Left kidney (tissue), 2 donors: ENCODE results near the gene IKZF1. TPM values are rescaled to one million over a fixed set of nuclear protein-coding genes. Genes with fewer than 3 reads are reported as not detected.
"Not testable (repeated sequence)": the region's sequence is repeated elsewhere in the genome, so short reads cannot be mapped to it uniquely, and the experiment has no call there.

Experiments
- DNase-seq: peaks from one replicate; pipeline ENCODE4 v3.0.0-alpha.2; 2013
- polyA plus RNA-seq: library from polyadenylated mRNA; unstranded; fragments of 120-200 nt; gene quantifications from one replicate; pipeline ENCODE4 v1.2.1, GENCODE V29; 2013; ENCODE audit not compliant: insufficient read length

The IKZF1 gene
- polyA plus RNA-seq, 1 donor: 1.3 TPM

- no peak for DNase-seq
Measured at GRCh38 chr7:50334341-50334994, 30.0 kb downstream of the IKZF1 start.

GRCh38 chr7:50335230-50335794, 30.8 kb downstream of the IKZF1 start:
- DNase-seq: no peak

GRCh38 chr7:50335795-50336754, 31.6 kb downstream of the IKZF1 start:
- DNase-seq: no peak

- no peak for DNase-seq
Measured at GRCh38 chr7:50336894-50337703, 32.6 kb downstream of the IKZF1 start.

GRCh38 chr7:50339472-50339871, 35.0 kb downstream of the IKZF1 start:
- DNase-seq: not testable (repeated sequence)

GRCh38 chr7:50339990-50340500, 35.5 kb downstream of the IKZF1 start:
- no peak for DNase-seq

GRCh38 chr7:50341724-50342123, 37.2 kb downstream of the IKZF1 start:
- DNase-seq: no peak

- DNase-seq: no peak
Measured at GRCh38 chr7:50342616-50343114, 38.1 kb downstream of the IKZF1 start.

GRCh38 chr7:50346545-50347497, 42.3 kb downstream of the IKZF1 start:
- DNase-seq: no peak

- no peak for DNase-seq
Measured at GRCh38 chr7:50347693-50348092, 43.2 kb downstream of the IKZF1 start.

- DNase-seq: no peak
Measured at GRCh38 chr7:50348469-50349162, 44.1 kb downstream of the IKZF1 start.

GRCh38 chr7:50349399-50349798, 44.9 kb downstream of the IKZF1 start:
- no peak for DNase-seq

GRCh38 chr7:50349963-50350944, 45.7 kb downstream of the IKZF1 start:
- DNase-seq: no peak

- DNase-seq: no peak
Measured at GRCh38 chr7:50351267-50351666, 46.8 kb downstream of the IKZF1 start.

- no peak for DNase-seq
Measured at GRCh38 chr7:50352282-50352681, 47.8 kb downstream of the IKZF1 start.

- no peak for DNase-seq
Measured at GRCh38 chr7:50352751-50353150, 48.2 kb downstream of the IKZF1 start.

- DNase-seq: no peak
Measured at GRCh38 chr7:50353201-50353600, 48.7 kb downstream of the IKZF1 start.

GRCh38 chr7:50353894-50354595, 49.5 kb downstream of the IKZF1 start:
- no peak for DNase-seq
